ENCODE measurements around the gene KRTAP4-7.
"Not testable (repeated sequence)": the region's sequence is repeated elsewhere in the genome, so short reads cannot be mapped to it uniquely, and the experiment has no call there.

Gene KRTAP4-7

GRCh38 chr17:41065829-41066624 is 17.9 kb upstream of the KRTAP4-7 start, which contains the start of gene KRTAP2-4:
Gene KRTAP2-4 (minus strand): TSS chr17:41065879. CDS start chr17:41065845, 34 bp downstream.
- no peak for DNase-seq

GRCh38 chr17:41067281-41067680 is 16.7 kb upstream of the KRTAP4-7 start:
- DNase-seq = no peak

GRCh38 chr17:41069031-41069430 is 14.9 kb upstream of the KRTAP4-7 start:
- no peak for DNase-seq

GRCh38 chr17:41071606-41072360 is 12.2 kb upstream of the KRTAP4-7 start:
- no peak for DNase-seq

- DNase-seq = no peak
These were observed 10.3 kb upstream of the KRTAP4-7 start for GRCh38 chr17:41073676-41074075.

- no peak for DNase-seq
These were observed 7.2 kb upstream of the KRTAP4-7 start for GRCh38 chr17:41076788-41077187.

- DNase-seq = no peak
These were observed 1.3 kb upstream of the KRTAP4-7 start for GRCh38 chr17:41082626-41083025.

- not testable (repeated sequence) for DNase-seq
These were observed 523 bp upstream of the KRTAP4-7 start for GRCh38 chr17:41083427-41083826.

GRCh38 chr17:41088760-41089352 is 4.9 kb downstream of the KRTAP4-7 start:
- DNase-seq = not testable (repeated sequence)

- DNase-seq = no peak
These were observed 12.1 kb downstream of the KRTAP4-7 start for GRCh38 chr17:41096055-41096454.

GRCh38 chr17:41098042-41098441 is 14.1 kb downstream of the KRTAP4-7 start, which contains the start of gene KRTAP4-8:
Gene KRTAP4-8 (minus strand): TSS chr17:41098142. CDS start chr17:41098084, 58 bp downstream.
- no peak for DNase-seq

- DNase-seq = no peak
These were observed 14.5 kb downstream of the KRTAP4-7 start for GRCh38 chr17:41098481-41098880.

GRCh38 chr17:41099682-41100480 is 15.9 kb downstream of the KRTAP4-7 start:
- not testable (repeated sequence) for DNase-seq

- DNase-seq = no peak
These were observed 17.8 kb downstream of the KRTAP4-7 start, which contains the start of gene KRTAP4-16 for GRCh38 chr17:41101586-41102259. Gene KRTAP4-16 (minus strand): TSS chr17:41102209. CDS start chr17:41102209, 0 bp downstream.

GRCh38 chr17:41103896-41104295 is 19.9 kb downstream of the KRTAP4-7 start:
- DNase-seq = no peak

- not testable (repeated sequence) for DNase-seq
These were observed 20.6 kb downstream of the KRTAP4-7 start for GRCh38 chr17:41104386-41105038.

- not testable (repeated sequence) for DNase-seq
These were observed 21.4 kb downstream of the KRTAP4-7 start, which contains the start of gene KRTAP4-9 for GRCh38 chr17:41105347-41105746. Gene KRTAP4-9 (plus strand): TSS chr17:41105389. CDS start chr17:41105389, 0 bp downstream.

- no peak for DNase-seq
These were observed 24.0 kb downstream of the KRTAP4-7 start for GRCh38 chr17:41107941-41108450.

- DNase-seq = not testable (repeated sequence)
These were observed 24.9 kb downstream of the KRTAP4-7 start for GRCh38 chr17:41108728-41109386.

Measured in cerebellar nuclear complex (tissue), 1 donor.